H9 (cell line): ENCODE measurements around the gene ME3. TPM values are rescaled to one million over a fixed set of nuclear protein-coding genes. Genes with fewer than 3 reads are reported as not detected.

Experiments used
- DNase-seq: peaks from one replicate; pipeline ENCODE4 v3.0.0-alpha.2; 2017
- H2AFZ ChIP-seq: one replicate; pipeline ENCODE4 v1.6.1; 2013; ENCODE audit warnings: mild to moderate bottlenecking, low read length, control low read depth, moderate library complexity
- H2AK5ac ChIP-seq: 2 replicates; pipeline ENCODE4 v1.6.1; 2013; ENCODE audit warnings: low read length, control low read depth, mixed read lengths; ENCODE audit not compliant: insufficient read length
- H2BK120ac ChIP-seq: one replicate; pipeline ENCODE4 v1.6.1; 2013; ENCODE audit warnings: low read depth, mild to moderate bottlenecking, low read length, control low read depth, inconsistent platforms; ENCODE audit not compliant: poor library complexity, severe bottlenecking
- H2BK12ac ChIP-seq: 2 replicates; pipeline ENCODE4 v1.6.1; 2013; ENCODE audit warnings: low read length, control low read depth, mixed read lengths, low read depth; ENCODE audit not compliant: insufficient read length
- H2BK15ac ChIP-seq: 2 replicates; pipeline ENCODE4 v1.6.1; 2013; ENCODE audit warnings: low read depth, low read length, control low read depth
- H2BK20ac ChIP-seq: one replicate; pipeline ENCODE4 v1.6.1; 2013; ENCODE audit warnings: low read depth, mild to moderate bottlenecking, low read length, control low read depth, inconsistent platforms; ENCODE audit not compliant: poor library complexity, severe bottlenecking
- H2BK5ac ChIP-seq: 2 replicates; pipeline ENCODE4 v1.6.1; 2013; ENCODE audit warnings: low read length, control low read depth, mixed read lengths; ENCODE audit not compliant: insufficient read length
- H3K14ac ChIP-seq: 2 replicates; pipeline ENCODE4 v1.6.1; 2013; ENCODE audit warnings: low read length, control low read depth; ENCODE audit not compliant: insufficient read depth
- H3K18ac ChIP-seq: 2 replicates; pipeline ENCODE4 v1.6.1; 2013; ENCODE audit warnings: low read depth, mild to moderate bottlenecking, mixed read lengths, low read length, control low read depth; ENCODE audit not compliant: insufficient read length
- H3K23ac ChIP-seq: 2 replicates; pipeline ENCODE4 v1.6.1; 2013; ENCODE audit warnings: low read length, control low read depth, mixed read lengths, low read depth; ENCODE audit not compliant: insufficient read length
- H3K23me2 ChIP-seq: 2 replicates; pipeline ENCODE4 v1.6.1; 2013; ENCODE audit warnings: low read depth, mild to moderate bottlenecking, mixed read lengths, low read length, control low read depth; ENCODE audit not compliant: insufficient read length, poor library complexity, severe bottlenecking
- H3K27ac ChIP-seq: 2 replicates; pipeline ENCODE4 v1.5.1; 2013; ENCODE audit warnings: low read length, control low read depth, mixed read lengths, low read depth; ENCODE audit not compliant: insufficient read length
- H3K27me3 ChIP-seq: 2 replicates; pipeline ENCODE4 v1.6.1; 2013; ENCODE audit warnings: low read length, control low read depth, inconsistent platforms; ENCODE audit not compliant: insufficient read depth
- H3K4ac ChIP-seq: 2 replicates; pipeline ENCODE4 v1.6.1; 2013; ENCODE audit warnings: low read depth, mild to moderate bottlenecking, control low read depth, inconsistent platforms, low read length, moderate library complexity
- H3K4me1 ChIP-seq: 2 replicates; pipeline ENCODE4 v1.6.1; 2013; ENCODE audit warnings: low read length, control low read depth, inconsistent platforms; ENCODE audit not compliant: insufficient read depth
- H3K4me2 ChIP-seq: 2 replicates; pipeline ENCODE4 v1.6.1; 2013; ENCODE audit warnings: low read length, control low read depth, mixed read lengths; ENCODE audit not compliant: insufficient read length, insufficient read depth
- H3K56ac ChIP-seq: 2 replicates; pipeline ENCODE4 v1.6.1; 2013; ENCODE audit warnings: low read depth, mild to moderate bottlenecking, mixed read lengths, low read length, control low read depth; ENCODE audit not compliant: insufficient read length
- H3K79me1 ChIP-seq: 2 replicates; pipeline ENCODE4 v1.6.1; 2013; ENCODE audit warnings: low read depth, mild to moderate bottlenecking, moderate library complexity, low read length, control low read depth, inconsistent platforms; ENCODE audit not compliant: insufficient read depth, poor library complexity, severe bottlenecking
- H3K79me2 ChIP-seq: 2 replicates; pipeline ENCODE4 v1.6.1; 2013; ENCODE audit warnings: low read length, control low read depth, inconsistent platforms; ENCODE audit not compliant: insufficient read depth
- H3K9ac ChIP-seq: 2 replicates; pipeline ENCODE4 v1.6.1; 2013; ENCODE audit warnings: low read length, control low read depth, mixed read lengths; ENCODE audit not compliant: insufficient read length; ENCODE audit errors: extremely low read depth
- H3K9me3 ChIP-seq: one replicate; pipeline ENCODE4 v1.6.1; 2013; ENCODE audit warnings: low read depth, low read length, inconsistent platforms; ENCODE audit not compliant: control insufficient read depth
- H3T11ph ChIP-seq: one replicate; pipeline ENCODE4 v1.6.1; 2013; ENCODE audit warnings: mild to moderate bottlenecking, low read length, control low read depth, inconsistent platforms
- H4K20me1 ChIP-seq: one replicate; pipeline ENCODE4 v1.6.1; 2013; ENCODE audit not compliant: control insufficient read depth, insufficient read length, insufficient read depth
- H4K5ac ChIP-seq: 2 replicates; pipeline ENCODE4 v1.6.1; 2013; ENCODE audit warnings: low read depth, mild to moderate bottlenecking, mixed read lengths, low read length, control low read depth; ENCODE audit not compliant: insufficient read length
- H4K8ac ChIP-seq: replicated peaks from 2 replicates; pipeline ENCODE4 v1.6.1; 2013; ENCODE audit warnings: low read length, control low read depth, mixed read lengths, low read depth; ENCODE audit not compliant: insufficient read length
- H4K91ac ChIP-seq: 2 replicates; pipeline ENCODE4 v1.6.1; 2013; ENCODE audit warnings: low read depth, mild to moderate bottlenecking, moderate library complexity, mixed read lengths, low read length, control low read depth; ENCODE audit not compliant: insufficient read length
- H3K27ac Mint-ChIP-seq, 3 experiments: 2 replicates in 2 of 3; 3 replicates in 1 of 3; pipeline ENCODE4 v1.8.0; 2020 to 2021; ENCODE audit warnings: mixed read lengths in 3 of 3, mild to moderate bottlenecking in 1 of 3, moderate library complexity in 1 of 3
- H3K27me3 Mint-ChIP-seq: 2 replicates; pipeline ENCODE4 v1.8.0; 2021; ENCODE audit warnings: low read depth, mild to moderate bottlenecking, moderate library complexity, mixed read lengths
- H3K36me3 Mint-ChIP-seq, 3 experiments: 2 replicates in 2 of 3; 3 replicates in 1 of 3; pipeline ENCODE4 v1.8.0; 2020 to 2021; ENCODE audit warnings: low read depth in 3 of 3, mixed read lengths in 3 of 3; ENCODE audit not compliant: insufficient read depth in 1 of 3
- H3K4me1 Mint-ChIP-seq, 2 experiments: 2 replicates each; pipeline ENCODE4 v1.8.0; 2020; ENCODE audit warnings: mixed read lengths in 2 of 2
- H3K4me3 Mint-ChIP-seq, 2 experiments: 2 replicates in 1 of 2; 3 replicates in 1 of 2; pipeline ENCODE4 v1.8.0; 2020 to 2021; ENCODE audit warnings: mild to moderate bottlenecking in 2 of 2, mixed read lengths in 2 of 2, moderate library complexity in 1 of 2
- H3K9me3 Mint-ChIP-seq, 2 experiments: 2 replicates in 1 of 2; 3 replicates in 1 of 2; pipeline ENCODE4 v1.8.0; 2020; ENCODE audit warnings: mild to moderate bottlenecking in 2 of 2, mixed read lengths in 2 of 2, moderate library complexity in 1 of 2
- WGBS: extraction: QIAGEN DNeasy Blood & Tissue Kit; methylation state at CpG from one replicate; pipeline ENCODE4 v1.1.7; 2013; ENCODE audit warnings: missing lambda C conversion rate, low lambda C conversion rate, mixed read lengths; ENCODE audit not compliant: insufficient read length; ENCODE audit errors: extremely low coverage; 5-methylcytosine and 5-hydroxymethylcytosine counted together
- total RNA-seq: library from RNA; stranded (reverse); gene quantifications from 2 replicates; pipeline ENCODE4 v1.2.1, GENCODE V29; 2021
- TF ChIP-seq, protein P1 (sequence below): fragments of 200-600 bp; sonication (generic); conservative IDR thresholded peaks from 3 replicates; pipeline ENCODE4 v1.8.0; 2021; ENCODE audit warnings: antibody characterized with exemption, mild to moderate bottlenecking

Gene ME3
- total RNA-seq, 1 experiment from 2014 or later: 2.8 TPM

DNA sequence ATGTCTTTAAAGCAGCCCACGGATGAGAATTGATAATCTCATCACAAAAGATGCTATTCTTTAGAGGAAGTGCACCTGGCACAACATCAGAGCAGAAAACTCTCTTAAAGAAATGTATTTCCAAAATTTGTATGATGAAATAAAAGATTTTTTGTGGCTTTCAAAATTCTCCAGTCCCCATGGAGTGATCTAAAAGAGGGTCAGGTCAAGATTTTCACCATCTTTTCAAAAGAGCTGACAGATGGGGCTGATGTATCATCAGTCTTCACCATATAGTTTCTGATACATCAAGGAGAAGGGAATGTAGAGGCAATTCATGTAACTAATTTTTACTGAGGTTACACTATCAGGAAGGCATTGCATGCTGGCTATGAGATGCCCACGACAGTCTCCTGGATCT lies 11.7 kb downstream of the ME3 start:
- Histone ChIP-seq H4K91ac (no peak overlapping the region), H2BK12ac (no peak overlapping the region), H2BK20ac (no peak overlapping the region), H2BK5ac (no peak overlapping the region), H3K18ac (no peak overlapping the region), H4K20me1 (no peaks in the 10 kb centered on the region), H3K27me3 (no peaks in the 10 kb centered on the region), H3K4ac (no peak overlapping the region), H2BK120ac (no peak overlapping the region), H2AFZ (no peak overlapping the region), H3K23ac (no peak overlapping the region), H3K4me1 (no peaks in the 10 kb centered on the region), H4K8ac (no peak overlapping the region), H3T11ph (no peak overlapping the region), H3K56ac (no peak overlapping the region), H3K9ac (no peak overlapping the region), H3K4me2 (no peak overlapping the region), H3K23me2 (no peaks in the 10 kb centered on the region), H3K79me2 (no peaks in the 10 kb centered on the region), H3K14ac (no peak overlapping the region), H3K27ac (no peak overlapping the region), H2BK15ac (no peak overlapping the region), H2AK5ac (no peak overlapping the region), H3K79me1 (no peaks in the 10 kb centered on the region), H4K5ac (no peak overlapping the region), H3K9me3 (no peaks in the 10 kb centered on the region)
- no peak for DNase-seq
- no peak overlapping the region for H3K27ac Mint-ChIP-seq
- no CpG with 5 or more reads among the region's 2 CpGs for WGBS
- H3K4me3 Mint-ChIP-seq: no peak overlapping the region
- H3K9me3 Mint-ChIP-seq: peaks cover 3 to 4% of the 10 kb centered on the region in 2 experiments; a peak in 1 of 5 replicates
- H3K27me3 Mint-ChIP-seq: no peaks in the 10 kb centered on the region; the same call in none of the 2 replicates
- TF ChIP-seq, protein P1, sequence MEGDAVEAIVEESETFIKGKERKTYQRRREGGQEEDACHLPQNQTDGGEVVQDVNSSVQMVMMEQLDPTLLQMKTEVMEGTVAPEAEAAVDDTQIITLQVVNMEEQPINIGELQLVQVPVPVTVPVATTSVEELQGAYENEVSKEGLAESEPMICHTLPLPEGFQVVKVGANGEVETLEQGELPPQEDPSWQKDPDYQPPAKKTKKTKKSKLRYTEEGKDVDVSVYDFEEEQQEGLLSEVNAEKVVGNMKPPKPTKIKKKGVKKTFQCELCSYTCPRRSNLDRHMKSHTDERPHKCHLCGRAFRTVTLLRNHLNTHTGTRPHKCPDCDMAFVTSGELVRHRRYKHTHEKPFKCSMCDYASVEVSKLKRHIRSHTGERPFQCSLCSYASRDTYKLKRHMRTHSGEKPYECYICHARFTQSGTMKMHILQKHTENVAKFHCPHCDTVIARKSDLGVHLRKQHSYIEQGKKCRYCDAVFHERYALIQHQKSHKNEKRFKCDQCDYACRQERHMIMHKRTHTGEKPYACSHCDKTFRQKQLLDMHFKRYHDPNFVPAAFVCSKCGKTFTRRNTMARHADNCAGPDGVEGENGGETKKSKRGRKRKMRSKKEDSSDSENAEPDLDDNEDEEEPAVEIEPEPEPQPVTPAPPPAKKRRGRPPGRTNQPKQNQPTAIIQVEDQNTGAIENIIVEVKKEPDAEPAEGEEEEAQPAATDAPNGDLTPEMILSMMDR: no peak
- H3K36me3 Mint-ChIP-seq: no peaks in the 10 kb centered on the region
- H3K4me1 Mint-ChIP-seq: peaks cover 0 to 2% of the 10 kb centered on the region in 2 experiments; a peak in 2 of 4 replicates
